NCI-H226 (cell line): Measurements from ENCODE around the gene PPIP5K2.
"Not testable (repeated sequence)": the region's sequence is repeated elsewhere in the genome, so short reads cannot be mapped to it uniquely, and the experiment has no call there.

Experiments
- DNase-seq: peaks from one replicate; pipeline ENCODE4 v3.0.0-alpha.2; 2015

Gene PPIP5K2

DNA sequence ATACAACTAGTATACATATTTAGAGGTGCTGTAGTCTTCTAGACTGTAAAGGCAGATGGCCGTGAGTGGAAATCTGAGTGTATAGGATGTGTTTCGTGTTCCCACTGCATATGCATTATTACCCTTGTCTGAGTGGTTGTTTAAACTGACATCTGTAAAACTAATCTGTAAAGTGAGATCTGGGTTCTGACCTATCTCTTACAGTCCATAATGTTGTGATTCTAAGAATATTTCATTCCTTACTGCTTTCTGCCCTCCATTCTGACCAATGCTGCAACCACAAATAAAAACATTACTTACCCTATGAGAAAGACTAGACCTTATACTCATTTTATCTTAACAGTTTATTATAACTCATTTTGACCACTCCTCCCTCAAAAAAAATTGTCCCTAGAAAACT is 90.9 kb downstream of the PPIP5K2 start:
- no peak for DNase-seq

GRCh38 chr5:103211576-103212561 is 91.8 kb downstream of the PPIP5K2 start:
- DNase-seq = no peak

- no peak for DNase-seq
These were observed 96.0 kb downstream of the PPIP5K2 start for GRCh38 chr5:103216137-103216536.

GRCh38 chr5:103216697-103217096 is 96.6 kb downstream of the PPIP5K2 start:
- no peak for DNase-seq

DNA sequence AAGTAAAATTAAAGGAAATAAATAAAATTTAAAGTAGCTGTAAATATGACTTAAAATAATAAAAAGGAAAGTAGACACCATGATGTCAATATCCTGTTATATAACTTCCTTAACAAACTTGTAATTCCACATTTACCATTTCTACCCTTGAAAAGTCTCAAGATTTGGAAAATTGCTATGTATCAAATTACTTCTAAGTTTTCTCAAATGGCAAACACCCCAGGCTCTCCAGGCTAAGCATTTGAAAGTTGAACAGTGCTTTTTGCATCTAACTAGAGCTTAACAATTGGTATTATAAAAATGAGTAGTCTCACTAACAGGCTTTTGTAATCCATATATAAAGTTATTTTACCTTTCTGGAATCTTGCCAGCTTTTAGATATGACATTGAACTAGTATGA is 97.0 kb downstream of the PPIP5K2 start:
- DNase-seq = no peak

DNA sequence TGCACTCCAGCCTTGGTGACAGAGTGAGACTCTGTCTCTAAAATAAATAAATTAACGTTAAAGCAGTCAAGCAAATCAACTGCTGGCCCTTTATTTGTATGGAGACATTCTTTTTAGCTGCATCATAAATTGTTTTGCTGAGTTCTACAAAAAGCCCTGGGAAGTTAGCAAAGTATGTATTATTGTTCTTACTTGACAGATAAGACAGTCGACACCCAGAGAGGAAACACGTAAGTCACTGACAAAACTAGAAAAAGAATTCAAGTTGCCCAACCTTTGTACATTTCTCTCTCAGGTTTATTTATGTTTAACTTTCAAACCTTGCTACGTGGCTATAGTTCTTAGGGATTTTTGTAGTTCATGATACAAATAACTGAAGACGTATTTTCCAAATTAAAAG is 98.1 kb downstream of the PPIP5K2 start:
- DNase-seq = peak; percentile 89

DNA sequence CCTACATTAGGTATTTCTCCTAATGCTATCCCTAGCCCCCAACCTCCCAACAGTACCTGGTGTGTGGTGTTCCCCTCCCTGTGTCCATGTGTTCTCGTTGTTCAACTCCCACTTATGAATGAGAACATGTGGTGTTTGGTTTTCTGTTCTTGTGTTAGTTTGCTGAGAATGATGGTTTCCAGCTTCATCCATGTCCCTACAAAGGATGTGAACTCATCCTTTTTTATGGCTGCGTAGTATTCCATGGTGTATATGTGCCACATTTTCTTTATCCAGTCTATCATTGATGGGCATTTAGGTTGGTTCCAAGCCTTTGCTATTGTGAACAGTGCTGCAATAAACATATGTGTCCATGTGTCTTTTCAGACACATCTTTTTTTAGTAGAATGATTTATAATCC is 99.0 kb downstream of the PPIP5K2 start:
- DNase-seq = not testable (repeated sequence)

- no peak for DNase-seq
These were observed 103.2 kb downstream of the PPIP5K2 start for GRCh38 chr5:103223031-103223955.

DNA sequence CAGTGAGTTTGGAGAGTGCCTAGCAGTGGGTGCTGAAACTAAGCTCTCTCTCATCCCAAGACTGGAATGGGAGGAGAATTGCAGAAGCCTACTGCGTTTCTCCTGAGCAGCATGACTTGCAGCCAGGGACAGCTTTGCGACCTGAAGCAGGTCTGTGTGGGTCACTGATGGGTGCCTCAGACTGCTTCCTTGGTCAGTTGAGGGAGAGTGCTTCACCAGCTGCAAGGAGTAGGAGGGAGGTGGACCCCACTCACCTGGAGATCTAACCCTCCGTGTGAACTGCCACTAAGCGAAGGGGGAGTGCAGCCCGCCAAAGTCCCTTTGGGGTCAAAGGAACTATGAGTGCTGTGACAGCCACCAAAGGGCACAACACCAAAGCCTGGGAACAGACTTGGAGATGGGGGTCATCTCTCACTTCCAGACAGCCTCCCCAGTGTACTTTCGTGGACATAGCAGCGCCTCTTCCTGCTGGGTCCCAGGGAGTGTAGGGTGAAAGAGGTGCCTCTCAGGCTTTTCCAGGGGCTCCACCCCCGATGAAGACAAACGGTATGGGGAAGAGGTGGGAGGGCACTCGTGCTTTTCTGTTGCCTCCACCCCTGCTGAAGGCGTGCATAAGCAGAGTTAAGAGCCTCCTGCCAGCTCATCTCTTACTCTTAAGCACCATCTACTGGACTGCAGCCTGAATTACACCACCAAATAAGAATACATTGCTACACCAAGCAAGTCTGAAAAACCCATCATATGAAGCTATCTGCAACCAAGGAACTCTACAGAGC is 104.2 kb downstream of the PPIP5K2 start:
- peak; percentile 63 for DNase-seq

- DNase-seq = no peak
These were observed 104.8 kb downstream of the PPIP5K2 start for GRCh38 chr5:103224894-103225246.

DNA sequence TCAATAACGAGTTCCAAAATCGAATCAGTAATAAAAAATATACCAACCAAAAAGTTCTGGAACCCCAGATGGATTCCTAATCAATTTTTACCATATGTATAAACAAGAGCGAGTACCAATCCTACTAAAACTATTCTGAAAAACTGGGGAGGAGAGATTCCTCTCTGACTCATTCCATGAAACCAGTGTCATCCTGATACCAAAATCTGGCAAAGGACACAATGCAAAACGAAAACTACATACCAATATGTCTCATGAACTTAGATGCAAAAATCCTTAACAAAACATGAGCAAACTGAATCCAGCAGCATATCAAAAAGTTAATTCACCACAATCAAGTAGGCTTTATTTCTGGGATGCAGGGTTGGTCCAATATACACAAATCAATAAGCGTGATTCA is 108.0 kb downstream of the PPIP5K2 start:
- no peak for DNase-seq

- DNase-seq = no peak
These were observed 108.5 kb downstream of the PPIP5K2 start for GRCh38 chr5:103228588-103228987.

GRCh38 chr5:103232393-103232999 is 112.4 kb downstream of the PPIP5K2 start:
- no peak for DNase-seq

DNA sequence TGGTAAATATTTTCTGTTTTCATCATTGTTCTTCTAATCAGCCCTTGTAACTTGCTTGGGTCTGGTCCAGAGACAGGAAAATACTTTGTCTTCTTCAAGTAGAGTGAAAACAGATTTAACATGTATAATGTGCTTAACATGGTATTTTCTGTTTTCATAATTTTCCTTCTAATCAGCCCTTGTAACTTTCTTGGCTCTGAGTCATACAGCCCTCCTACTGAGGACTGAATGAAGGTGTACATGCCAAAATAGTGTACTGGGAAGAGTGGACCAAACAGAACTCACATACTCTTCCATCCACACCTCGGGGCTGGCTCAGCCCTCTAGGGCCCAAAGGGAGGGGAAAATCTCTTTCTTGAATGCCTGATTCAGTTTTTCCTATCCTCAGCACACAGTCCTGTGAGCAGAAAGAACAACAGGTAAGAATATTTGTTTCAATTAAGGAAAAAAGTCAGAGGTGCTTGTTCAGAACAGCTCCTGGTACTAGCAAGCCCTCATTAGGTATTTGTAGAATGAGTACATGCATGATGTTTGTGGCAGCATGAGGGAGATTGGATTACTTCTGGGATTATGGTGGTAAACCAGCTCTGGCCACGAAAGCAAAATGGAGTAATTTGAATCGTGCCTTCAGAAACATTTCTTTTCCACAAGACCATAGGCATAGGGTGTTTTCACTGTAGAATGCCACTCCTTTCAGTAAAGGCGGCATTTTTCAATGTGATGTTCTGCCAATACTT is 114.3 kb downstream of the PPIP5K2 start:
- peak; percentile 50 for DNase-seq

DNA sequence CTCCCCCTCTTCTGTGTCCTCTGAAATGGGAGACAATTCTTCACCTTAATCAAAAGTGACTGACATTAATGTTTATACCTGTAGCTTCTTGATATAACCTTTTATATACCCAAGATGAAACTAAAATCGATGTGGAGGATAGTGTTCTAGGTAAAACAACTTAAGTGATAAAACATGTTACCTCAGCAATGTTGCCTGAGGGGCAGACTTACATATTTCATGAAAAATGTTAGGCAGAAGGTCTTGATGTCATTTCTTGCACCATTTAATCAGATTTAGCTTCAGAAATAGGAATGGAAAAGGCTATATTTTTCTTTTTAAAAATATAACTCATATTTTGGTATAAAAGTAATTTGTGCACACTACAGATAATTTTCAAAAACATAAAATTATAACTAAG is 115.8 kb downstream of the PPIP5K2 start:
- no peak for DNase-seq

GRCh38 chr5:103237778-103238177 is 117.7 kb downstream of the PPIP5K2 start:
- no peak for DNase-seq

- peak; percentile 97 for DNase-seq
These were observed 123.6 kb downstream of the PPIP5K2 start for GRCh38 chr5:103243665-103244064.

DNA sequence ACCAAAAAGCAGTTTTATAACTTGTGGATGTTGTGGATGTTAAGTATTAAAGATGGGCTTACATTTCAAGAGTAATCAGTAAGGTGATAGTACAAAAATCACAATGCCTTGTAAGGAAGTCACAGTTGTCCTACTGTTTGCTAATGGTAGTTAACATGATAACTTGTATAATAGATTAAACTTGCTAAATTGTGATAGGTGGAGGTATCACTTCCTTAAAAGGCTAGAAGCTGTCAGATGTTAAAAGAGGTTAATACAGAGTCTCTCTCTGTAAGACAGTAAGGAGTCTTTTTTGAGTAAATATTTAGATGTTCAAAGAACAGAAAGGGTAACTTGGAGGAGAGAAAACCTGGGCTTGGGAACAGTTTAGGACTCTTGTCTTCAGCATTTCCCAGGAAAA is 124.3 kb downstream of the PPIP5K2 start:
- DNase-seq = no peak

DNA sequence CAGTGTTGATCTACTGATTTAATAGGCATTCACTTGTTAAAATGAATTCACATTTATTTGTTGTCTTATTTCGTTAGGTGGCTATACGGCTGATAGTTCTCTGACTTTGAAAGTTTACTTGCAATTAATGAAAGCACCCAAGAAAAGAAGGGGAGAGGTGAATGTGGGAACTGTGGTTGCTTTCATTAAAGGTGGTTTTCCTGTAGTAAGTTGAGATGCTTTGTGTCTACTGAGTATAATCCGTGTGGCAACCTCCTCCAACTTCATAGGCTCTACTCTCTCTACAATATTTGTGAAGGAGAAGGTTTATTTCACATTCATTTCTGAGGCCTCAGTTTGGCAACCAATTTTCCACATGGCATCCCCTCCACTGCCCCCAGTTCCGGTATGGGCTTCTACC is 125.7 kb downstream of the PPIP5K2 start:
- DNase-seq = no peak

GRCh38 chr5:103247118-103247517 is 127.0 kb downstream of the PPIP5K2 start:
- DNase-seq = no peak

GRCh38 chr5:103249068-103249467 is 129.0 kb downstream of the PPIP5K2 start:
- DNase-seq = no peak

DNA sequence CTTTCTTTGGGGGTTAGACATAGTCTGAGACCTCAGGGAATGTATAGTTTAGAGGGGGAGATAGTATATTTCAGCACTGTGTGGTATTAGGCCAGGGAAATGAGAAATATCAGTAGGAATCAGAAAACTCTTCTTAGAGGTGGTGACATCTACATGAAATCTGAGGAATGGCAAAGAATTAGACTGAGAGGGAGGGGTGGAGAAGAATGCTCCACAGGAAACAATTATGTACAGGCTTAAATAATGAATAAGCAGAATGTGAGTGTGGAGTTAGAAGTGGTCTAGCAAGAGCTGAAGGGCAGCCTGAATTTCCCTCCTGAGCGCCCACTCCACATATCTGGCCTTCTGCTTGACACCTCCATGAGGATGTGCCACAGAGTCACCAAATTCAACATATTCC is 134.8 kb downstream of the PPIP5K2 start:
- DNase-seq = no peak
